SK-N-SH (cell line): Measurements from ENCODE around the gene SF3A2.

Experiments
- CHD2 ChIP-seq: fragments of 150-350 bp; IDR thresholded peaks from 2 replicates; pipeline ENCODE4 v1.6.1; 2018; ENCODE audit warnings: low read length; ENCODE audit not compliant: partially characterized antibody
- CTCF ChIP-seq: fragments of 200-600 bp; sonication (generic); IDR thresholded peaks from 2 replicates; pipeline ENCODE4 v1.6.1; 2017; ENCODE audit warnings: antibody characterized with exemption, mild to moderate bottlenecking, moderate library complexity
- EZH2phosphoT487 ChIP-seq: fragments of 200-600 bp; sonication (generic); IDR thresholded peaks from 2 replicates; pipeline ENCODE4 v1.6.1; 2017; ENCODE audit warnings: low read depth, mixed run types, mild to moderate bottlenecking, antibody characterized with exemption, moderate library complexity, borderline replicate concordance
- RCOR1 ChIP-seq: fragments of 150-350 bp; IDR thresholded peaks from 2 replicates; pipeline ENCODE4 v1.6.1; 2017; ENCODE audit warnings: antibody characterized with exemption, low read length
- RFX5 ChIP-seq: IDR thresholded peaks from 2 replicates; pipeline ENCODE4 v1.6.1; 2012; ENCODE audit warnings: mild to moderate bottlenecking, improper control_type of control experiment, low read length
- SMC3 ChIP-seq: IDR thresholded peaks from 2 replicates; pipeline ENCODE4 v1.6.1; 2012; ENCODE audit warnings: low read depth, low read length, improper control_type of control experiment
- TAF1 ChIP-seq: IDR thresholded peaks from 2 replicates; pipeline ENCODE4 v1.6.1; 2012; ENCODE audit warnings: low read depth, mild to moderate bottlenecking, low read length, moderate library complexity, borderline replicate concordance
- TCF12 ChIP-seq: IDR thresholded peaks from 2 replicates; pipeline ENCODE4 v1.4.0; 2012
- USF1 ChIP-seq: IDR thresholded peaks from 2 replicates; pipeline ENCODE4 v1.4.0; 2012; ENCODE audit warnings: low read depth, borderline replicate concordance
- TF ChIP-seq, protein P1 (sequence below): IDR thresholded peaks from 2 replicates; pipeline ENCODE4 v1.6.1; 2012; ENCODE audit warnings: mild to moderate bottlenecking, low read depth, low read length, moderate library complexity
- TF ChIP-seq, protein P2 (sequence below): IDR thresholded peaks from 2 replicates; pipeline ENCODE4; 2012

GRCh38 chr19:2195914-2196313 lies 40.7 kb upstream of the SF3A2 start:
- TF ChIP-seq, protein P1, sequence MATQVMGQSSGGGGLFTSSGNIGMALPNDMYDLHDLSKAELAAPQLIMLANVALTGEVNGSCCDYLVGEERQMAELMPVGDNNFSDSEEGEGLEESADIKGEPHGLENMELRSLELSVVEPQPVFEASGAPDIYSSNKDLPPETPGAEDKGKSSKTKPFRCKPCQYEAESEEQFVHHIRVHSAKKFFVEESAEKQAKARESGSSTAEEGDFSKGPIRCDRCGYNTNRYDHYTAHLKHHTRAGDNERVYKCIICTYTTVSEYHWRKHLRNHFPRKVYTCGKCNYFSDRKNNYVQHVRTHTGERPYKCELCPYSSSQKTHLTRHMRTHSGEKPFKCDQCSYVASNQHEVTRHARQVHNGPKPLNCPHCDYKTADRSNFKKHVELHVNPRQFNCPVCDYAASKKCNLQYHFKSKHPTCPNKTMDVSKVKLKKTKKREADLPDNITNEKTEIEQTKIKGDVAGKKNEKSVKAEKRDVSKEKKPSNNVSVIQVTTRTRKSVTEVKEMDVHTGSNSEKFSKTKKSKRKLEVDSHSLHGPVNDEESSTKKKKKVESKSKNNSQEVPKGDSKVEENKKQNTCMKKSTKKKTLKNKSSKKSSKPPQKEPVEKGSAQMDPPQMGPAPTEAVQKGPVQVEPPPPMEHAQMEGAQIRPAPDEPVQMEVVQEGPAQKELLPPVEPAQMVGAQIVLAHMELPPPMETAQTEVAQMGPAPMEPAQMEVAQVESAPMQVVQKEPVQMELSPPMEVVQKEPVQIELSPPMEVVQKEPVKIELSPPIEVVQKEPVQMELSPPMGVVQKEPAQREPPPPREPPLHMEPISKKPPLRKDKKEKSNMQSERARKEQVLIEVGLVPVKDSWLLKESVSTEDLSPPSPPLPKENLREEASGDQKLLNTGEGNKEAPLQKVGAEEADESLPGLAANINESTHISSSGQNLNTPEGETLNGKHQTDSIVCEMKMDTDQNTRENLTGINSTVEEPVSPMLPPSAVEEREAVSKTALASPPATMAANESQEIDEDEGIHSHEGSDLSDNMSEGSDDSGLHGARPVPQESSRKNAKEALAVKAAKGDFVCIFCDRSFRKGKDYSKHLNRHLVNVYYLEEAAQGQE, result no peak
- no peak for TF ChIP-seq TAF1
- no peak for TF ChIP-seq CTCF
- TF ChIP-seq RFX5, result no peak
- TF ChIP-seq RCOR1, result no peak
- TF ChIP-seq, protein P2, sequence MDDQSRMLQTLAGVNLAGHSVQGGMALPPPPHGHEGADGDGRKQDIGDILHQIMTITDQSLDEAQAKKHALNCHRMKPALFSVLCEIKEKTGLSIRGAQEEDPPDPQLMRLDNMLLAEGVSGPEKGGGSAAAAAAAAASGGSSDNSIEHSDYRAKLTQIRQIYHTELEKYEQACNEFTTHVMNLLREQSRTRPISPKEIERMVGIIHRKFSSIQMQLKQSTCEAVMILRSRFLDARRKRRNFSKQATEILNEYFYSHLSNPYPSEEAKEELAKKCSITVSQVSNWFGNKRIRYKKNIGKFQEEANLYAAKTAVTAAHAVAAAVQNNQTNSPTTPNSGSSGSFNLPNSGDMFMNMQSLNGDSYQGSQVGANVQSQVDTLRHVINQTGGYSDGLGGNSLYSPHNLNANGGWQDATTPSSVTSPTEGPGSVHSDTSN, result no peak
- no peak for TF ChIP-seq EZH2phosphoT487
- no peak for TF ChIP-seq TCF12
- no peak for TF ChIP-seq SMC3
- no peak for TF ChIP-seq USF1
- TF ChIP-seq CHD2, result no peak
